HCT116 (cell line): ENCODE measurements around the gene LY86. TPM values are rescaled to one million over a fixed set of nuclear protein-coding genes. Genes with fewer than 3 reads are reported as not detected.

ENCODE experiments used
- ATAC-seq: fragments of 200-7000 bp; cut with Tn5 transposase; 2 replicates; pipeline ENCODE4 v1.9.1; 2020; ENCODE audit warnings: mild to moderate bottlenecking, moderate library complexity
- BruUV-seq: library from RNA; stranded (reverse); fragments of 400-500 nt; replicated peaks from 2 replicates; lab custom pipeline; 2021; lab: Mats Ljungman, UMichigan
- CTCF ChIA-PET: fragments of 300-600 bp; sonication (Branson Sonifier 250); formaldehyde crosslinking; loops from one replicate; lab custom pipeline; 2021; ENCODE audit warnings: antibody characterized with exemption; lab: Charles Lee
- POLR2A ChIA-PET: fragments of 300-600, 350-600 bp; sonication (Branson Sonifier 250); formaldehyde crosslinking; loops from one replicate; lab custom pipeline; 2021; ENCODE audit warnings: antibody characterized with exemption; lab: Charles Lee
- RAD21 ChIA-PET, 2 experiments: fragments of 300-600 bp; sonication (Branson Sonifier 250); formaldehyde crosslinking; loops; one replicate each; lab custom pipeline; 2023; ENCODE audit warnings: low total read pairs in 2 of 2; ENCODE audit not compliant: uncharacterized antibody in 2 of 2, unreplicated experiment in 2 of 2, low non-redundant PET in 1 of 2; lab: Charles Lee
- DNase-seq: peaks from one replicate; pipeline ENCODE4 v3.0.0-alpha.2; 2010; ENCODE audit warnings: low read depth, low spot score
- H2AFZ ChIP-seq: fragments of 200-600 bp; shearing (Covaris generic), sonication (generic); 2 replicates; pipeline ENCODE4 v1.6.1; 2017; ENCODE audit warnings: low read depth, mixed run types, mixed read lengths, antibody characterized with exemption, low read length; ENCODE audit not compliant: poor library complexity, severe bottlenecking
- H3K27ac ChIP-seq: 2 replicates; pipeline ENCODE4 v1.5.1; 2012; ENCODE audit warnings: low read depth, low read length
- H3K27me3 ChIP-seq: fragments of 200-600 bp; sonication (generic); 2 replicates; pipeline ENCODE4 v1.6.1; 2016; ENCODE audit warnings: mixed run types, low read length, mixed read lengths; ENCODE audit not compliant: insufficient read depth
- H3K36me3 ChIP-seq, 2 experiments: fragments of 200-500 bp in 1 of 2; fragments of 200-600 bp in 1 of 2; sonication (Bioruptor generic) in 1 of 2; sonication (generic) in 1 of 2; 2 replicates each; pipeline versions ENCODE4 v1.5.1 to v1.6.1; 2014 to 2016; ENCODE audit warnings: low read length in 2 of 2, inconsistent platforms in 1 of 2, mixed read lengths in 1 of 2, mixed run types in 1 of 2; ENCODE audit not compliant: insufficient read depth in 2 of 2, control insufficient read depth in 1 of 2
- H3K4me1 ChIP-seq, 2 experiments: fragments of 200-600 bp in 1 of 2; sonication (generic) in 1 of 2; 2 replicates each; pipeline versions ENCODE4 v1.5.1 to v1.6.1; 2012 to 2017; ENCODE audit warnings: low read length in 2 of 2, inconsistent platforms in 1 of 2, mild to moderate bottlenecking in 1 of 2, mixed read lengths in 1 of 2, mixed run types in 1 of 2, moderate library complexity in 1 of 2; ENCODE audit not compliant: insufficient read depth in 2 of 2, control insufficient read depth in 1 of 2
- H3K4me2 ChIP-seq: fragments of 200-600 bp; sonication (generic); 2 replicates; pipeline ENCODE4 v1.6.1; 2017; ENCODE audit warnings: mixed run types, low read length, mixed read lengths
- H3K4me3 ChIP-seq, 2 experiments: fragments of 200-600 bp in 1 of 2; sonication (generic) in 1 of 2; replicated peaks in 1 of 2; 2 replicates each; pipeline ENCODE4 v1.5.1; 2011 to 2016; ENCODE audit warnings: low read length in 2 of 2, control low read depth in 1 of 2, low read depth in 1 of 2, mild to moderate bottlenecking in 1 of 2, mixed read lengths in 1 of 2, mixed run types in 1 of 2
- H3K79me2 ChIP-seq: fragments of 200-600 bp; sonication (generic); 2 replicates; pipeline ENCODE4 v1.6.1; 2017; ENCODE audit warnings: mild to moderate bottlenecking, mixed run types, low read length, moderate library complexity, mixed read lengths; ENCODE audit not compliant: insufficient read depth
- H3K9ac ChIP-seq: fragments of 200-600 bp; sonication (generic); 2 replicates; pipeline ENCODE4 v1.6.1; 2016; ENCODE audit warnings: low read length, mixed read lengths
- H3K9me2 ChIP-seq: fragments of 200-600 bp; sonication (generic), shearing (Covaris generic); 2 replicates; pipeline ENCODE4 v1.6.1; 2017; ENCODE audit warnings: mixed run types, mild to moderate bottlenecking, moderate library complexity; ENCODE audit not compliant: insufficient read depth
- H3K9me3 ChIP-seq, 2 experiments: fragments of 200-500 bp in 1 of 2; fragments of 200-600 bp in 1 of 2; sonication (Bioruptor generic) in 1 of 2; sonication (generic) in 1 of 2; 2 replicates each; pipeline ENCODE4 v1.6.1; 2014 to 2017; ENCODE audit warnings: low read length in 2 of 2, mixed read lengths in 2 of 2, inconsistent platforms in 1 of 2, low read depth in 1 of 2, mild to moderate bottlenecking in 1 of 2, mixed run types in 1 of 2, moderate library complexity in 1 of 2; ENCODE audit not compliant: control insufficient read depth in 1 of 2, insufficient read depth in 1 of 2
- H4K20me1 ChIP-seq: fragments of 200-600 bp; sonication (generic), shearing (Covaris generic); 2 replicates; pipeline ENCODE4 v1.6.1; 2017; ENCODE audit warnings: mixed run types, mild to moderate bottlenecking, moderate library complexity; ENCODE audit not compliant: insufficient read depth
- CEBPB ChIP-seq: IDR thresholded peaks from 2 replicates; pipeline ENCODE4 v1.6.1; 2012; ENCODE audit warnings: low read depth
- ELF1 ChIP-seq: IDR thresholded peaks from 2 replicates; pipeline ENCODE4 v1.6.1; 2012; ENCODE audit warnings: low read depth, borderline replicate concordance
- EZH2phosphoT487 ChIP-seq: fragments of 200-600 bp; IDR thresholded peaks from 2 replicates; pipeline ENCODE4 v1.6.1; 2018; ENCODE audit warnings: antibody characterized with exemption, borderline replicate concordance
- FOSL1 ChIP-seq: IDR thresholded peaks from 2 replicates; pipeline ENCODE4 v1.6.1; 2012; ENCODE audit warnings: low read depth
- JUND ChIP-seq: IDR thresholded peaks from 2 replicates; pipeline ENCODE4 v1.6.1; 2012
- POLR2A ChIP-seq: IDR thresholded peaks from 2 replicates; pipeline ENCODE4 v1.7.0; 2011; ENCODE audit warnings: borderline replicate concordance; ENCODE audit not compliant: insufficient read depth, insufficient read length; ENCODE audit errors: extremely low read depth
- REST ChIP-seq: IDR thresholded peaks from 2 replicates; pipeline ENCODE4 v1.6.1; 2012; ENCODE audit warnings: low read depth
- SIN3A ChIP-seq: IDR thresholded peaks from 2 replicates; pipeline ENCODE4 v1.6.1; 2012; ENCODE audit warnings: low read depth
- ZBTB33 ChIP-seq: IDR thresholded peaks from 2 replicates; pipeline ENCODE4 v1.6.1; 2011; ENCODE audit warnings: mild to moderate bottlenecking, low read length, moderate library complexity; ENCODE audit not compliant: insufficient replicate concordance; ENCODE audit errors: extremely low read depth
- ZFX ChIP-seq: fragments of 450-650 bp; IDR thresholded peaks from 2 replicates; pipeline ENCODE4 v1.6.1; 2017
- ZNF274 ChIP-seq: fragments of 200-500 bp; sonication (Bioruptor generic); IDR thresholded peaks from 2 replicates; pipeline ENCODE4 v1.6.1; 2014; ENCODE audit warnings: mild to moderate bottlenecking, low read depth, low read length, inconsistent platforms
- intact Hi-C: fragments of 100-400 bp; cut with micrococcal nuclease; formaldehyde crosslinking; loops from 2 replicates; pipeline ENCODE4 v1.10.0; 2022
- total RNA-seq: library from RNA; stranded (reverse); gene quantifications from one replicate; pipeline ENCODE4 v1.2.1, GENCODE V29; 2021; ENCODE audit not compliant: unreplicated experiment
- TF ChIP-seq, protein P1 (sequence below): IDR thresholded peaks from 2 replicates; pipeline ENCODE4 v1.6.1; 2012

The LY86 gene
- total RNA-seq, 1 experiment from 2014 or later = not detected

DNA sequence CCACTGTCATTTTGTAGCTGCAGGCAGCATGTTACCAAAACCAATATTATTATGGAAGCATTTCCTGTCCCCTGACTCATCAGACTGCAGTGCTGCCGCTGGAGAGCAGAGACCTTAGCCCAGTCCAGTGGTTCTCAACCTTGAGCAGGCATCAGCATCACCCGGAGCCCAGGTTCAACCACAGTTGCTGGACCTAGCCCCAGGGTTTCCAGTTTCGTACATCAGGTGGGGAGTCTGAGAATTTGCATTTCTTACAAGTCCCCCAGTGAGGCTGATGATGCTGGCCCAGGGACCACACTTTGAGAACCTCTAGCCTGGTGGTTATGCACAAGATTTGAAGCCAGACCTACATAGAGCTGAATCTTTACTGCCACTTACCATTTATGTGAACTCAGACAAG lies 47.3 kb downstream of the LY86 start:
- no peak for ATAC-seq
- Histone ChIP-seq H3K9me2 (no peaks in the 10 kb centered on the region), H3K27me3 (peaks cover 4% of the 10 kb centered on the region; the same call in 1 of the 2 replicates), H3K79me2 (no peaks in the 10 kb centered on the region), H3K4me2 (no peak overlapping the region), H3K9me3 (no peaks in the 10 kb centered on the region), H4K20me1 (no peaks in the 10 kb centered on the region), H3K27ac (no peak overlapping the region), H3K36me3 (no peaks in the 10 kb centered on the region), H3K9ac (no peak overlapping the region), H3K4me1 (no peaks in the 10 kb centered on the region), H2AFZ (no peak overlapping the region), H3K4me3 (no peak overlapping the region)
- ChIA-PET POLR2A (no interaction called here), CTCF (no interaction called here), RAD21 (no interaction called here)
- no peak for DNase-seq
- intact Hi-C loops = no loop called here
- BruUV-seq = no TSS peak
- TF ChIP-seq, protein P1, sequence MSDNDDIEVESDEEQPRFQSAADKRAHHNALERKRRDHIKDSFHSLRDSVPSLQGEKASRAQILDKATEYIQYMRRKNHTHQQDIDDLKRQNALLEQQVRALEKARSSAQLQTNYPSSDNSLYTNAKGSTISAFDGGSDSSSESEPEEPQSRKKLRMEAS = no peak
- TF ChIP-seq ZNF274 (no peak), REST (no peak), POLR2A (no peak)

DNA sequence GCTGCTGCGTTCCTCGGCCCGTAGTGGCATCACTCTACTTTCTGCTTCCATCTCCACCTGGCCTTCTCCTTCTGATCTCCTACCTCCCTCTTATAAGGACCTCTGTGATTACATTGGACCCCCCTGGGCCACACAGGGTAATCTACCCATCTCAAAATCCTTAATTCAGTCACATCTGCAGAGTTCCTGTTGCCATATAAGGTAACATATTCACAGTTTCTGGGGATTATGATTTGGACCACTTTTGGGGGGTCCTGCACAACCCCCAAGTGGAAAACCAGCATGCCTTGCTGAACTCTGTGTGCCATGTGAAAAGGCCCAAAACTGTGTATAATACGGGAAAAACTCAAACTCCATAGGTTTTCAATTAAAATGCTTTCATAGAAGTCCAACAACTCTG lies 51.1 kb downstream of the LY86 start:
- H3K4me3 ChIP-seq = no peak overlapping the region
- ChIA-PET POLR2A (no interaction called here), CTCF (no interaction called here), RAD21 (no interaction called here)
- no peaks in the 10 kb centered on the region for H3K9me2 ChIP-seq
- no peaks in the 10 kb centered on the region for H3K4me1 ChIP-seq
- intact Hi-C loops = no loop called here
- H4K20me1 ChIP-seq = no peaks in the 10 kb centered on the region
- H3K4me2 ChIP-seq = no peak overlapping the region
- H3K79me2 ChIP-seq = no peaks in the 10 kb centered on the region
- peaks cover 2% of the 10 kb centered on the region; the same call in 1 of the 2 replicates for H3K27me3 ChIP-seq
- no peaks in the 10 kb centered on the region for H3K36me3 ChIP-seq
- no TSS peak for BruUV-seq
- H3K9ac ChIP-seq = no peak overlapping the region
- no peak for DNase-seq
- ATAC-seq = no peak
- H3K9me3 ChIP-seq = no peaks in the 10 kb centered on the region
- H2AFZ ChIP-seq = no peak overlapping the region
- no peak overlapping the region for H3K27ac ChIP-seq
- TF ChIP-seq REST (no peak), SIN3A (no peak), ELF1 (no peak), EZH2phosphoT487 (no peak), ZFX (no peak), FOSL1 (no peak), CEBPB (no peak), ZBTB33 (no peak), JUND (no peak)
